Measurements from ENCODE around the gene HSPB6. TPM values are rescaled to one million over a fixed set of nuclear protein-coding genes. Genes with fewer than 3 reads are reported as not detected.
A peak's percentile ranks its signal among the peaks of the same experiment; 100 is the strongest.
"Not testable (repeated sequence)": the region's sequence is repeated elsewhere in the genome, so short reads cannot be mapped to it uniquely, and the experiment has no call there.

Gene HSPB6
- total RNA-seq, 1 donor from 2014 or later = 0.13 TPM

DNA sequence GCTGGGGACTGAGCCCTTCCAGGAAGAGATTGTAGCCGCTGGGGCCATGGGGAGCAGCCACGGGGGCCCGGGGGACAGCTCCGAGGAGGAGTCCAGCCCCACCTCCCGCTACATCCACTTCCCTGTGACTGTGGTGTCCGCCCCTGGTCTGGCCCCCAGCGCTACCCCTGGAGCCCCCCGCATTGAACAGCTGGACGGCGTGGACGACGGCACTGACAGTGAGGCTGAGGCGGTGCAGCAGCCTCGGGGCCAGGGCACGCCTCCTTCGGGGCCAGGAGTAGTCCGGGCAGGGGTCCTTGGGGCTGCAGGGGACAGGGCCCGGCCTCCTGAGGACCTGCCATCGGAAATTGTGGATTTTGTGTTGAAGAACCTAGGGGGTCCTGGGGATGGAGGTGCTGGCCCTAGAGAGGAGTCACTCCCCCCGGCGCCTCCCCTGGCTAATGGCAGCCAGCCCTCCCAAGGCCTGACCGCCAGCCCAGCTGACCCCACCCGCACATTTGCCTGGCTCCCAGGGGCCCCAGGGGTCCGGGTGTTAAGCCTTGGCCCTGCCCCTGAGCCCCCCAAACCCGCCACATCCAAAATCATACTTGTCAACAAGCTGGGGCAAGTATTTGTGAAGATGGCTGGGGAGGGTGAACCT, 24.2 kb downstream of the HSPB6 start:
- DNase-seq (ENCODE audit: low read depth in 2 of 2) = no peak

DNA sequence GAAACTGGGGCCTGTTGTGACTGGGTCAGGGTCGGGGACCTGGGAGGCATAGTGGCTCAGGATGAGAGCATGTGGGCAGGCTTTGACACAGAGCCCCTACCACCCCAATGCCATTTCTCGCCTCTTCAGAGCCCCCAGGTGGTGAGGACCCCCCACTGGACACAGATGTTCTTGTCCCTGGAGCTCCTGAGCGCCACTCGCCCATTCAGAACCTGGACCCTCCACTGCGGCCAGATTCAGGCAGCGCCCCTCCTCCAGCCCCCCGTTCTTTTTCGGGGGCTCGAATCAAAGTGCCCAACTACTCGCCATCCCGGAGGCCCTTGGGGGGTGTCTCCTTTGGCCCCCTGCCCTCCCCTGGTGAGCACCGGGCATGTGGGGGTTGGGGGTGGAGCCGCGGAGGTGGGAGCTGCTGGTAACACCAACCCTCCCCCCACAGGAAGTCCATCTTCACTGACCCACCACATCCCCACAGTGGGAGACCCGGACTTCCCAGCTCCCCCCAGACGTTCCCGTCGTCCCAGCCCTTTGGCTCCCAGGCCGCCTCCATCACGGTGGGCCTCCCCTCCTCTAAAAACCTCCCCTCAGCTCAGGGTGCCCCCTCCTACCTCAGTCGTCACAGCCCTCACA, 24.9 kb downstream of the HSPB6 start:
- DNase-seq (ENCODE audit: low read depth in 2 of 2) = no peak

DNA sequence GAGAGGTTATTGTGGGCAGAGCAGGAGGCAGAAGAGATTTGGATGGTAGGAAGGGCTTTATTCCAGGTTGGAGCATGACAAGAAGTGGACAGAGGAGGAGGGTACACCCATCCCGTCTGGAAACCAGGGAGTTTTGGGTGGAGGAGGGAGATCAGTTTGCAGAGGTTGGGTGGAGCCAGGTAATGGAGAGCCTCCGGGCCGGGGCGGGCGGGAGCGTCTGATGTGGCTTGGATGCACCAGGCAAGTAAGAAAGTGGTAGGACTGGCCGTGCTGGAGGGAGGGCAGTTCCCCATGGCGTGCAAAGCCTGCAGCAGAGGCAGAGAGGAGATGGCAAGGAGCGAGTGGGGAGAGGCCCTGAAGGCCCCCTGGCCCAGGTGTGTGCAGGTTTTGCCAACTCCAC, 25.5 kb downstream of the HSPB6 start:
- no peak for DNase-seq (ENCODE audit: low read depth in 2 of 2)

DNA sequence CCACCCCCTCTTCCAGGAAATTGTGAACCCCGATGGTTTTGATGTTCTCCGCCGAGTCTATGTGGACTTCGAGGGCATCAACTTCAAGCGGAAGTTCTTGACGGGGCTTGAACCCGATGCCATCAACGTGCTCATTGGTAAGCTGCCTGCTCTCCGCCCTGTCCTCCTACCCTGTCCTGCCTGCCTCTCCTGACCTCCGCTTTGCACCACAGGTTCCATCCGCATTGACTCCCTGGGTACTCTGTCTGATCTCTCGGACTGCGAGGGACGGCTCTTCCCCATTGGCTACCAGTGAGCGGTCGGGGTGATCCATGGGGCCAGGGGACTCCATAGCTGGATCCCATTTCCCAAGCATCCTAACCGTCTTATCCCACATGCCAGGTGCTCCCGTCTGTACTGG, 26.5 kb downstream of the HSPB6 start:
- no peak for DNase-seq (ENCODE audit: low read depth in 2 of 2)

DNA sequence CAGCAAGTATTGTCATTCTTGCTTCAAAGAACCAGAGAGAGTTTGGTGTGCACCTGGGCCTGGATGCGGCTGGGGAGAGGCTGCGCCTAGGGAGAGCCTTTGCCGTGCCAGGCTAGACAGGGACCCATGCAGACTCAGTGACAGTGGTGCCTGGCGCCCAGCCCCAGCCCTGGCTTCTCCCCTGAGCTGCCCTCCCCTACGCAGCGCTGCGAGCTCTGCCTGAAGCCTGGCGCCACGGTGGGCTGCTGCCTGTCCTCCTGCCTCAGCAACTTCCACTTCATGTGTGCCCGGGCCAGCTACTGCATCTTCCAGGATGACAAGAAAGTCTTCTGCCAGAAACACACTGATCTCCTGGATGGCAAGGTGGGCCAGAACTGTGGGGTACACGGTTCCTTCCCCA, 27.1 kb downstream of the HSPB6 start:
- DNase-seq (ENCODE audit: low read depth in 2 of 2) = no peak

DNA sequence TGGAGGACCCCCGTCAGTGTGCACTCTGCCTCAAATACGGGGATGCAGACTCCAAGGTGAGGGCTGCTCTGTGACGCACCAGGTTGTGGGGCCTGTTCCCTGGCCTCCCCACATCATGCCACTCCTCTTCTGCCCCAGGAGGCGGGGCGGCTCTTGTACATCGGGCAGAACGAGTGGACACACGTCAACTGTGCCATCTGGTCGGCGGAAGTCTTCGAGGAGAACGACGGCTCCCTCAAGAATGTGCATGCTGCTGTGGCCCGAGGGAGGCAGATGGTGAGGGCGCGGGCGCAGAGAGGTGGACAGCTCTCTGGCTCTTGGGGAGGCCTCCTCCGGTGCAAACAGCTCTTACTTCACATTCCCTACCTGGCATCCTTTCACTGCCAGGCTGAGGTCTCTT, 27.8 kb downstream of the HSPB6 start:
- DNase-seq (ENCODE audit: low read depth in 2 of 2) = no peak

DNA sequence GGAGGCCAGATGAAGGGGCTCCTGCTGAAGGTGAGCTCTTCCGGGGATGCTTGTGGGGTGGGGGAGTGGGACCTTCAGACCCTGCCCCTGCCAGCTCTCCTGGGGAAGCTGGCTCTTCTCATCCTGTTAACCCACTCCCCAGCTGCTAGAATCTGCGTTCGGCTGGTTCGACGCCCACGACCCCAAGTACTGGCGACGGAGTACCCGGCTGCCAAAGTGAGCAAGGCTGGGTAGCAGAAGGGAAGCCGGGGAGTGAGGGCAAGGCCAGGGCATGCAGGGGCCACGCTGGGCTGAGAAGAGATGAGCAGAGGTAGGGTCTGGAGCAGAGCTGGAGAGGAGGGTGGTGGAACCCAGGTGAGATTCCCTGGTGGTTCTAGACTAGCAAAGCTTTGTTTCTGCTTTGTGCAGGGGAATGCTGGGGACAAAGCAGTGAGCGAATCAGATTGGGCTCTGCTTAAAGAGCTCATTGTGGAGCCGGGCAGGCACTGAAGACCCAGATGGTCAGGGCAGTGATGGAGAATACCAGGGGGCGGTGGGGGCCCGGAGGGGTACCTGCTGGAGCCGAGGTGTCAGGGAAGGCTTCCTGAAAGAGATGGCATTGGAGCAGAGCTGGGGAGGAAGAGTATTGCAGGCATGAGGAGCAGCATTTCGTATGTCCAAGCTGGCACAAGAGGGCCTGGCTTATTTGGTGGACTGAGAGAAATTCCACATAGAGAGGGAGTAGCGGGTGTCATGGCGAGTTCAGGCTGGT, 28.7 kb downstream of the HSPB6 start:
- no peak for DNase-seq (ENCODE audit: low read depth in 2 of 2)

DNA sequence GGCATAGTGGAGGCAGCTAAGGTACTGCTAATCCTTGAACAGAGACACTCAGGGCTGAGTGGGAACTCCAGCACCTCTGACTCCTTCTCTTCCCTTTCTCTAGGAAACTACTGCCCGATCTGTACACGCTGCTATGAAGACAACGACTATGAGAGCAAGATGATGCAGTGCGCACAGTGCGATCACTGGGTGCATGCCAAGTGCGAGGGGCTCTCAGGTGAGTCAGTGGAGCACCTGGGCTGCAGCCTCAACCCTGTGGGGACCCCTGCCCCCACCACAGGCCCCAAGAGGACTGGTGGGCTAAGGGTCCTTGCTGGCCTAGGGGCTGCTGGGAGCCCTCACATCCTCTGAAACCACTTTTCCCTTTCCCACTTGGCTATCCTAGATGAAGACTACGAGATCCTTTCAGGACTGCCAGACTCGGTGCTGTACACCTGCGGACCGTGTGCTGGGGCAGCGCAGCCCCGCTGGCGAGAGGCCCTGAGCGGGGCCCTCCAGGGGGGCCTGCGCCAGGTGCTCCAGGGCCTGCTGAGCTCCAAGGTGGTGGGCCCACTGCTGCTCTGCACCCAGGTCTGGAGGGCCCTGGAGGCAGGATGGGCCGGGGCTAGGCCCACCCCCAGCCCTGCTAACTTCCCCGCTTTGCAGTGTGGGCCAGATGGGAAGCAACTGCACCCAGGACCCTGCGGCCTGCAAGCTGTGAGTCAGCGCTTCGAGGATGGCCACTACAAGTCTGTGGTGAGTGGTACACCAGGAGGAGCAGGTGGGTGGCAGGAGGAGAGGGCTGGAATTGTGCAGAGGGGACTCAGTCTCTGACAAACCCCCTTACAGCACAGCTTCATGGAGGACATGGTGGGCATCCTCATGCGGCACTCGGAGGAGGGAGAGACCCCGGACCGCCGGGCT, 29.5 kb downstream of the HSPB6 start:
- DNase-seq (ENCODE audit: low read depth in 2 of 2) = no peak

DNA sequence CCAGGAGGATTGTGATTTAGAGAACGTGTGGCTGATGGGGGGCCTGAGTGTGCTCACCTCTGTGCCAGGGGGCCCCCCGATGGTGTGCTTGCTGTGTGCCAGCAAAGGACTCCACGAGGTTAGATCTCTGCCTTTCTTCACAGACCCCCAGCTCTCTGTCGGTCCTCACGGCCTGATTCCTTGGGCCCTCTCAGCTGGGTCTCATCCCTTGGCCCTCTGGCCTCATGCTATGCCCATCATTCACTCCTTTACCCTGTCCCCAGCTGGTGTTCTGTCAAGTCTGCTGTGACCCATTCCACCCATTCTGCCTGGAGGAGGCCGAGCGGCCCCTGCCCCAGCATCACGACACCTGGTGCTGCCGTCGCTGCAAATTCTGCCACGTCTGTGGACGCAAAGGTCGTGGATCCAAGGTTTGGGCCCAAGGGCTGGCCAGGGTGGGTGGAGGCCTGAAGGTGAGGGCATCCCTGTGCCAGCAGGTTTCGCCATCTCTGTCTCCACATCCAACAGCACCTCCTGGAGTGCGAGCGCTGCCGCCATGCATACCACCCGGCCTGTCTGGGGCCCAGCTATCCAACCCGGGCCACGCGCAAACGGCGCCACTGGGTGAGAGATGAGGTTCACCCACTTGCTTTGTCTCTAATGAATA, 31.5 kb downstream of the HSPB6 start:
- DNase-seq (ENCODE audit: low read depth in 2 of 2) = no peak

DNA sequence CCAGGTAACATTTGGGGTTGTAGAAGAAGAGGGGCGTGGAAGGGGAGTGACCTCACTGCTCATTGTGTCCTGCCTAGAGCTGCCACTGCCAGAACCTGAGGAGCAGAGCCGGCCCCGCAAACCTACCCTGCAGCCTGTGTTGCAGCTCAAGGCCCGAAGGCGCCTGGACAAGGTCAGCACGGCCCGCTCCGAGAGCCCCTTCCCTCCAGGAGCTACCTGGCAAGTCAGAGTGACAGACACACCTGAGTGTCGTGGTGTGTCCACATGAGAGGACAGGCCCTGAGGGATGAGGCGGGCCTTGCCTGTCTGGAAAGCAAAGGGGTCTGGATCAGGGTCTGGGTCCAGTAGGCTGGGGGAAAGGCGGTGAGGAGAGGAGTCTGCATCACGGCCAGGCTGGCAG, 32.3 kb downstream of the HSPB6 start:
- DNase-seq (ENCODE audit: low read depth in 2 of 2) = no peak

DNA sequence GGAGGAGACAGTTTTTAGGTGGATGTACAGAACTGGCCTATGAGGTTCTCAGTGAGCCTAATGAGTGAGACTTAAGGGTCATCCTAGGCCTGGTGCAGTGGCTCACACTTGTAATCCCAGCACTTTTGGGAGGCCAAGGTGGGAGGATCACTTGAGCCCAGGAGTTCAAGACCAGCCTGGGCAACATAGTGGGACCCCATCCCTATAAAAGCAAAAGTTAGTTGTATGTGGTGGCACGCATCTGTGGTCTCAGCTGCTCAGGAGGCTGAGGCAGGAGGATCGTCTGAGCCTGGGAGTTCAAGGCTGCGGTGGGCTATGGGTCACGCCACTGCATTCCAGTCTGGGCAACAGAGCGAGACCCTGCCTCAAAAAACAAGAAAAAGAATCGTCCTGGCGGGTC, 32.7 kb downstream of the HSPB6 start:
- DNase-seq (ENCODE audit: low read depth in 2 of 2) = not testable (repeated sequence)

DNA sequence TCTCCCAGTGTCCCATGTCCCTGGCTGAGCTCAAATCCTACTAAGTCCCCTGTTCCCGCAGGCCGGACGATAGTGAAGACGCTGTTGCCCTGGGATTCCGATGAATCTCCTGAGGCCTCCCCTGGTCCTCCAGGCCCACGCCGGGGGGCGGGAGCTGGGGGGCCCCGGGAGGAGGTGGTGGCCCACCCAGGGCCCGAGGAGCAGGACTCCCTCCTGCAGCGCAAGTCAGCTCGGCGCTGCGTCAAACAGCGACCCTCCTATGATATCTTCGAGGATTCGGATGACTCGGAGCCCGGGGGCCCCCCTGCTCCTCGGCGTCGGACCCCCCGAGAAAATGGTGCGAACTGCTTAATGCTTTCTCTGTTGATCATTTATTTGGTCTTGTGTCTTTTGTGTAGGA, 33.2 kb downstream of the HSPB6 start:
- no peak for DNase-seq (ENCODE audit: low read depth in 2 of 2)

DNA sequence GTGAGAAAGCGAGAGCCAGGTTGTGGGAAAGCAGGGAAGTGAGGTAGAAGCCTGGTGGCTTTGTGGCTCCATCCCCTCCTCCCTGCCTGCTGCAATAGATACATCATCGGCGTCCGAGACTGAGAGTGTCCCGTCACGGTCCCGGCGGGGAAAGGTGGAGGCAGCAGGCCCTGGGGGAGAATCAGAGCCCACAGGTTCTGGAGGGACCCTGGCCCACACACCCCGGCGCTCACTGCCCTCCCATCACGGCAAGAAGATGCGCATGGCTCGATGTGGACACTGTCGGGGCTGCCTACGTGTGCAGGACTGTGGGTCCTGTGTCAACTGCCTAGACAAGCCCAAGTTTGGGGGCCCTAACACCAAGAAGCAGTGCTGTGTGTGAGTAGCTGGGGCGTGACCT, 33.9 kb downstream of the HSPB6 start:
- DNase-seq (ENCODE audit: low read depth in 2 of 2) = no peak

DNA sequence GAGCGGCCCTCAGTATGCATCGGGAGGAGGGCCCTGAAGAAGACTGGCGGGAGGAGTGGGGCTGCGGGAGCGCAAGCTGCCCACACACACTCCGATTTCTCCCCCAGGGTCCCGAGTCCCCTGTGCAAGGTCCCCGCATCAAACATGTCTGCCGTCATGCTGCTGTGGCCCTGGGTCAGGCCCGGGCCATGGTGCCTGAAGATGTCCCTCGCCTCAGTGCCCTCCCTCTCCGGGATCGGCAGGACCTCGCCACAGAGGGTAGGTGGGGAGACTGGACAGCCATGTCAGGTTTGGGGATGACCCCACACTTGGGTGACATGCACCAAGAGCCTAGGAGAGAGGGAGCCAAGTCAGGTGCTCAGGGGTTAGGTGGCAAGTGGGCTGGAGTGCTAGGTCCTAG, 34.4 kb downstream of the HSPB6 start:
- DNase-seq (ENCODE audit: low read depth in 2 of 2) = no peak

DNA sequence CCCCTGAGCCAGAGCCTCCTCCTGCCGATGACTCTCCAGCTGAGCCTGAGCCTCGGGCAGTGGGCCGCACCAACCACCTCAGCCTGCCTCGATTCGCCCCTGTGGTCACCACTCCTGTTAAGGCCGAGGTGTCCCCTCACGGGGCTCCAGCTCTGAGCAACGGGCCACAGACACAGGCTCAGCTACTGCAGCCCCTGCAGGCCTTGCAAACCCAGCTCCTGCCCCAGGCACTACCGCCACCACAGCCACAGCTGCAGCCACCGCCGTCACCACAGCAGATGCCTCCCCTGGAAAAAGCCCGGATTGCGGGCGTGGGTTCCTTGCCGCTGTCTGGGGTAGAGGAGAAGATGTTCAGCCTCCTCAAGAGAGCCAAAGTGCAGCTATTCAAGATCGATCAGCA, 35.5 kb downstream of the HSPB6 start:
- no peak for DNase-seq (ENCODE audit: low read depth in 2 of 2)

DNA sequence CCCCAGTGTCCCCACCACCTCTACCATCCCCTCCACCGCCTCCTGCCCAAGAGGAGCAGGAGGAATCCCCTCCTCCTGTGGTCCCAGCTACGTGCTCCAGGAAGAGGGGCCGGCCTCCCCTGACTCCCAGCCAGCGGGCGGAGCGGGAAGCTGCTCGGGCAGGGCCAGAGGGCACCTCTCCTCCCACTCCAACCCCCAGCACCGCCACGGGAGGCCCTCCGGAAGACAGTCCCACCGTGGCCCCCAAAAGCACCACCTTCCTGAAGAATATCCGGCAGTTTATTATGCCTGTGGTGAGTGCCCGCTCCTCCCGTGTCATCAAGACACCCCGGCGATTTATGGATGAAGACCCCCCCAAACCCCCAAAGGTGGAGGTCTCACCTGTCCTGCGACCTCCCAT, 36.2 kb downstream of the HSPB6 start:
- DNase-seq (ENCODE audit: low read depth in 2 of 2) = no peak

DNA sequence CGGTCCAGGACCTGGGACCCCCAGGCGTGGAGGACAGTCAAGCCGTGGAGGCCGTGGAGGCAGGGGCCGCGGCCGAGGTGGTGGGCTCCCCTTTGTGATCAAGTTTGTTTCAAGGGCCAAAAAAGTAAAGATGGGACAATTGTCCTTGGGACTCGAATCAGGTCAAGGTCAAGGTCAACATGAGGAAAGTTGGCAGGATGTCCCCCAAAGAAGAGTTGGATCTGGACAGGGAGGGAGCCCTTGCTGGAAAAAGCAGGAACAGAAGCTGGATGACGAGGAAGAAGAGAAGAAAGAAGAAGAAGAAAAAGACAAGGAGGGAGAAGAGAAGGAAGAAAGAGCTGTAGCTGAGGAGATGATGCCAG, 36.7 kb downstream of the HSPB6 start:
- DNase-seq (ENCODE audit: low read depth in 2 of 2) = no peak

DNA sequence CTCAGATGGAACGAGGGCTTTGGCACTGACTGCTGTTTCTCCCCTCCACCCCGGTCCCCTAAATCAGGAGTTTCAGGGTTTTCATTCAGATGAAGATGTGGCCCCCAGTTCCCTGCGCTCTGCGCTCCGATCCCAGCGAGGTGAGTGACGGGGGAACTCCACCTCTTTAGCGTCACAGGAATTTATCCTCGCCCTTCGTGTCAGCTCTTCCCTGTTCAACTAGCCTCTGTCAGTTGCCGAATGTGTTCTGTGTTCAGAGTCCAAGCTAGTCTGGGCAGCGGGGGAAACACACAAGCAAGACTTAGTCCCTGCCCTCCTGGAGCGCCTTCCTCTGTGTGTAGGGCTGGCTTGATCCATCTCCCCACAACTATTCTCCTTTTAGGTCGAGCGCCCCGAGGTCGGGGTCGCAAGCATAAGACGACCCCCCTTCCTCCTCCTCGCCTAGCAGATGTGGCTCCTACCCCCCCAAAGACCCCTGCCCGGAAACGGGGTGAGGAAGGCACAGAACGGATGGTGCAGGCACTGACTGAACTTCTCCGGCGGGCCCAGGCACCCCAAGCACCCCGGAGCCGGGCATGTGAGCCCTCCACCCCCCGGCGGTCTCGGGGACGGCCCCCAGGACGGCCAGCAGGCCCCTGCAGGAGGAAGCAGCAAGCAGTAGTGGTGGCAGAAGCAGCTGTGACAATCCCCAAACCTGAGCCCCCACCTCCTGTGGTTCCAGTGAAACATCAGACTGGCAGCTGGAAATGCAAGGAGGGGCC, 37.2 kb downstream of the HSPB6 start:
- no peak for DNase-seq (ENCODE audit: low read depth in 2 of 2)

DNA sequence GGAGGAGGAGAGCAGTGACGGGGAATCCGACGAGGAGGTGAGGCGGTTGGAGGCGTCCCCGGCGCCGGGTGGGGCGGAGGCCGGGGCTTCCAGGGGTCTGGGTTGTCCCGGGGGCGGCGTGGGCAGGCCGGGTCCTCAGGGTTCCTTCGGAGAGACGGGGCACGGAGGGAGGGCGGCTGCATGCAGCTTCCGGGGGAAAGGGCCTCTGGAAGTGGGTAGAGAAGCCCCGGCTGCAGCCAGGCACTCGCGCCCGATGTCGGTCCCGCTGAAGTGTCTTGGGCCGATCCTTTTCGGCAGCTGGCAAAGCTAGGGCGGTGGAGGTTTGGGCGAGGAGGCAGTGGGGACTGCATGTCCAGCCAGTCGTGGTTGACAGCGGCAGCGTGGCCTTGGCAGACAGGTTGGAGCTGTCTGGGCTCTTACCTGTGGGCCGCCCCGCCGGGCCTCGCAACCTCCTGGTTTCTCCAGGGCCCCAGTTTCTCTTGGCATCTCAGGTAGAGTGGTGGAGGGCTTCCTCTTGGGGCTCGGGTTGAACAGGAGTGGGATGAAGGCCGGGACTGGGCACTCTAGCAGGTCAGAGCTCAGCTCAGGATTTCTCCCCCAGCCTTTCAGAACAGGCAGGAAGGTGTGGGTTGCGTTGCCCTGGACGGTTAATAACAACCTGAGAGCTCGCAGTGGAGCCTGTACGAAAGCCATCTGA, 38.3 kb downstream of the HSPB6 start:
- peak in 1 of 2 donors; percentile 37 for DNase-seq (ENCODE audit: low read depth in 2 of 2)

DNA sequence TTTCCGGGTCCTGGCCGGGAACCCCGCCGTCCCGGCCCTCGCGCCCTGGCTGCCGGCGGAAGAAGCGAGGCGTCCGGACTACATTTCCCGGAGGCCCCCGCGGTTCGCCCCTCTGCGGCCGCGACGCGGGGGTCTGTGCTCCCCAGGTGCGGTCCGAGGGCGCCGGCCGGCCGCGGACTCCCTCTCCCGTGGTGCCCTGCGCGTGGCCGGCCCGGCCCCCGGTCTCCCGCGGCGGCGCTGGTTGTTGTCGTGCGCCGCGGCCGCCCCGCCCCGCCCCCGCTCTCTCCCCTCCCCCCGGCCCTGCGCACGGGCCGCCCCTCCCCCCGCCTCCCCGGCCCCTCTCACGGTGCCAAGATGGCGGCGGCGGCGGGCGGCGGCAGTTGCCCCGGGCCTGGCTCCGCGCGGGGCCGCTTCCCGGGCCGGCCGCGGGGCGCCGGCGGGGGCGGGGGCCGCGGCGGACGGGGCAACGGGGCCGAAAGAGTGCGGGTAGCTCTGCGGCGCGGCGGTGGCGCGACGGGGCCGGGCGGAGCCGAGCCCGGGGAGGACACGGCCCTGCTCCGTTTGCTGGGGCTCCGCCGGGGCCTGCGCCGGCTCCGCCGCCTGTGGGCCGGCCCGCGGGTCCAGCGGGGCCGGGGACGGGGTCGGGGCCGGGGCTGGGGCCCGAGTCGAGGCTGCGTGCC, 39.0 kb downstream of the HSPB6 start, which contains the start of gene KMT2B:
TSS of gene KMT2B (plus strand) at position 339 of the 680 bp plus-strand sequence. CDS start at position 355, 16 bp downstream.
- DNase-seq (ENCODE audit: low read depth in 2 of 2) = no peak

All from dermis microvascular lymphatic vessel endothelial cell (primary cell).